ENCODE results near the gene CDK13.

Gene CDK13

GRCh38 chr7:39969431-39969830 lies 19.4 kb downstream of the CDK13 start (continued):
- TF ChIP-seq BACH2 (CRISPR knock-in tag; IDR thresholded peaks at IDR 0.05; ENCODE audit: borderline replicate concordance) (no peak), ARNTL (CRISPR knock-in tag; IDR thresholded peaks at IDR 0.05; ENCODE audit: borderline replicate concordance, low read depth) (no peak)

GRCh38 chr7:39971924-39972323 lies 21.9 kb downstream of the CDK13 start:
- TF ChIP-seq POU6F1 (CRISPR knock-in tag; IDR thresholded peaks at IDR 0.05; ENCODE audit: borderline replicate concordance, low read depth): no peak
- no peak for TF ChIP-seq OSR1 (CRISPR knock-in tag; IDR thresholded peaks at IDR 0.05)
- TF ChIP-seq SNAI2 (CRISPR knock-in tag; IDR thresholded peaks at IDR 0.05): no peak
- TF ChIP-seq ZNF70 (CRISPR knock-in tag; IDR thresholded peaks at IDR 0.05): no peak
- TF ChIP-seq ESRRG (CRISPR knock-in tag; IDR thresholded peaks at IDR 0.05): no peak
- no peak for TF ChIP-seq ZNF565 (CRISPR knock-in tag; conservative IDR thresholded peaks at IDR 0.05; ENCODE audit: low read depth)
- TF ChIP-seq GLIS3 (CRISPR knock-in tag; IDR thresholded peaks at IDR 0.05): no peak
- no peak for TF ChIP-seq ZFP3 (CRISPR knock-in tag; IDR thresholded peaks at IDR 0.05)
- TF ChIP-seq CSRNP3 (CRISPR knock-in tag; IDR thresholded peaks at IDR 0.05): no peak
- no peak for TF ChIP-seq ZFP30 (CRISPR knock-in tag; IDR thresholded peaks at IDR 0.05)
- TF ChIP-seq RARB (CRISPR knock-in tag; IDR thresholded peaks at IDR 0.05): no peak
- no peak for ATAC-seq

GRCh38 chr7:39973801-39974200 lies 23.7 kb downstream of the CDK13 start:
- TF ChIP-seq CSRNP3 (CRISPR knock-in tag; IDR thresholded peaks at IDR 0.05) (no peak), GLIS3 (CRISPR knock-in tag; IDR thresholded peaks at IDR 0.05) (no peak), ESRRG (CRISPR knock-in tag; IDR thresholded peaks at IDR 0.05) (no peak), TSHZ2 (CRISPR knock-in tag; IDR thresholded peaks at IDR 0.05) (no peak), ZNF565 (CRISPR knock-in tag; conservative IDR thresholded peaks at IDR 0.05; ENCODE audit: low read depth) (no peak)
- ATAC-seq: no peak

GRCh38 chr7:39978230-39978934 lies 28.3 kb downstream of the CDK13 start:
- ATAC-seq: peak; percentile 57
- TF ChIP-seq ZNF565 (CRISPR knock-in tag; conservative IDR thresholded peaks at IDR 0.05; ENCODE audit: low read depth): no peak
- no peak for TF ChIP-seq ZFP30 (CRISPR knock-in tag; IDR thresholded peaks at IDR 0.05)
- no peak for TF ChIP-seq ARNTL (CRISPR knock-in tag; IDR thresholded peaks at IDR 0.05; ENCODE audit: borderline replicate concordance, low read depth)
- TF ChIP-seq RARB (CRISPR knock-in tag; IDR thresholded peaks at IDR 0.05): no peak
- TF ChIP-seq ZNF8 (CRISPR knock-in tag; IDR thresholded peaks at IDR 0.05): 0 out of 2 replicates have a peak, but pooled peaks have one; percentile 28
- no peak for TF ChIP-seq ZC3H10 (CRISPR knock-in tag; IDR thresholded peaks at IDR 0.05)
- no peak for TF ChIP-seq ZNF70 (CRISPR knock-in tag; IDR thresholded peaks at IDR 0.05)
- no peak for TF ChIP-seq GLIS3 (CRISPR knock-in tag; IDR thresholded peaks at IDR 0.05)
- no peak for TF ChIP-seq OSR1 (CRISPR knock-in tag; IDR thresholded peaks at IDR 0.05)
- no peak for TF ChIP-seq CSRNP3 (CRISPR knock-in tag; IDR thresholded peaks at IDR 0.05)
- peak; percentile 23; the same call in 1 of the 2 replicates for TF ChIP-seq TCF4 (CRISPR knock-in tag; IDR thresholded peaks at IDR 0.05; ENCODE audit: borderline replicate concordance)
- no peak for TF ChIP-seq BACH2 (CRISPR knock-in tag; IDR thresholded peaks at IDR 0.05; ENCODE audit: borderline replicate concordance)
- no peak for TF ChIP-seq SNAI2 (CRISPR knock-in tag; IDR thresholded peaks at IDR 0.05)
- TF ChIP-seq ISL1 (CRISPR knock-in tag; IDR thresholded peaks at IDR 0.05): 0 out of 2 replicates have a peak, but pooled peaks have one; percentile 5
- no peak for TF ChIP-seq PPARA (CRISPR knock-in tag; IDR thresholded peaks at IDR 0.05; ENCODE audit: borderline replicate concordance)
- TF ChIP-seq TOX (CRISPR knock-in tag; IDR thresholded peaks at IDR 0.05; ENCODE audit: borderline replicate concordance): no peak
- TF ChIP-seq TSHZ2 (CRISPR knock-in tag; IDR thresholded peaks at IDR 0.05): no peak
